Femur (tissue), 1 donor: ENCODE data around the gene CTNNBL1.

Source experiments
- DNase-seq: peaks from one replicate; pipeline ENCODE4 v3.0.0-alpha.2; 2017

CTNNBL1 gene

DNA sequence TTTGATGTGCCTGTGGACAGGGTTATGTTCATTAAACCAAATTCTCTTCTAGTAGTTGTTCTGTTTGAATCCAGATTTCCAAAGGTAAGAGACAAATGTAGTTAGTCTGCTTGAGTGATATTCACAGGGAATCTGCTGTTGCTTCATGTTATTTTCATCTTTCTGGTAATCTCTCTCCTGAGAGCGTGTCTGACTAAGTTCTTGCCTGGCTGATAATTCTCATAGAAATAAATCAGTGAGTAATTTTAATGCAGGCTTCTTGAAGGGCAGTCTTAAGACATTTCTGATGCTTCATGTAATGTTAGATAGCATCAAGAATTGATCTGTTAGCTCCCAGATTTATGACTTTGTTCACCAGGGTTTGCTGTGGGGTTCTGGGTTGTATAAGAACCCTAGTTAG, 54.2 kb downstream of the CTNNBL1 start:
- no peak for DNase-seq

- DNase-seq: no peak
Observed at GRCh38 chr20:37749218-37749617, 55.4 kb downstream of the CTNNBL1 start.

GRCh38 chr20:37749620-37750403, 56.0 kb downstream of the CTNNBL1 start:
- no peak for DNase-seq

GRCh38 chr20:37755665-37756064, 61.8 kb downstream of the CTNNBL1 start:
- no peak for DNase-seq

- DNase-seq: no peak
Observed at GRCh38 chr20:37756234-37756633, 62.4 kb downstream of the CTNNBL1 start.

- no peak for DNase-seq
Observed at GRCh38 chr20:37757550-37757949, 63.7 kb downstream of the CTNNBL1 start.

DNA sequence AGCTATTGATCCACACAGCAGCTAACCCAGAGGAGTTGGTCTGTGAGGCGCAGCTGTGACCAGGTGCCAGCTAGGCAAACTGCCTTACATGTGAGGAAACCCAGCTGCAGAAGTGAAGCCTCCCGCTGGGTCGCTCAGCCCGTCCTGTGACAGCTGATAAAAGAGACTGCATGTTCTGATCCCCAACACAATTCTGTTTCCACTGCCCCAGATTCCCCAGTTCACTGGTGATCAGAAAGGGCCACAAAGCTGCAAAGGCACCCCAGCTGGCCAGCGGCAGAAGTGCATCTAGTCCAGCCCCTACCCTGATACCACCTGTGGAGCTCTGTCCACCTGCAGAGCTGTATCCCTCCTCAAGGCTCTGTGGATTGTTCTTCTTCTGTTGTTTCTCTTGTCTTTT, 64.5 kb downstream of the CTNNBL1 start:
- DNase-seq: no peak

DNA sequence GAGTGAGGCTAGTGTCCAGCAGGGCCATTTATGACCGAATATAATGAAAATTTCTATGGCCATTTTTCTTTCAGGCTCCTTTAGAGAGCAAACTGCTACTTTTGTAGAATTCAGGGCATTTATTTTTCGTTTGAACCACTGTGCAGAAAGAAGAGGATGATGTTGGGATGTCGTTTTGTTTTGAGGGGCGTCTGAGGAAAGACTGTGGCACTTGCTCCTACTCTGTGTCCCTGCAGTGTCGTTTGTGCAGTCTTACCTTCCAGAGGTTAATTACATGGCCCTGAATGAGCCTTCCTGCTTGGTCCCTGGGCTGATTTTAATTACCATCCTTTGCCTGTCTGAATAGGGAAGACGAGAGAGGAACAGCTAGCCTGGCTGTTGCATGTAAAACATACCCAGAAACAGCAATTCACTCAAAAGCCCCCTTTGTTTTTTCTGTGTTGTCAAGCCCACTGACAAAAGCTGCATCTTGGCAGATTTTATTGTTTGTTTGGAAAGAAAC, 65.3 kb downstream of the CTNNBL1 start:
- DNase-seq: no peak

DNA sequence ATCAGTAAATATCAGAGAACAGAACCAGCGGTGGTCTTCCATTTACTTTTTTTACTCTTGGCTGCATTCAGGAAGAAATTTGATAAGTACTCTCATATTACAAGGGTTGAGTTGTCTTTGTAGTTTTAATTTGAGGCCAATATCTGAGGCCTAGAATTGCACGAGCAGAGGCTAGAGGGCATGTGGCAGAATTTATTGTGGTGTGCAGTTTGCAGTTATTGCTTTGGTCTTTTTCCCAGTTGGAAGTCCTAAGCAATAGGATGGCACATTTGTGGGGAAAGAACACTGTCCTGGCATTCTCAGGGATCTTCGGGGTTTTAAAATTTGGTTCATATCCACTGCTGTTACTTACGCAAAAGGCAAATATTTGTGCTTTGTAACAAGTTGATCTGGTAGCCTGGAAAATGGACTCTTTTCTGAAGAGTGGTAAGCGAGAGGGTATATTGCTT, 66.0 kb downstream of the CTNNBL1 start:
- DNase-seq: no peak

DNA sequence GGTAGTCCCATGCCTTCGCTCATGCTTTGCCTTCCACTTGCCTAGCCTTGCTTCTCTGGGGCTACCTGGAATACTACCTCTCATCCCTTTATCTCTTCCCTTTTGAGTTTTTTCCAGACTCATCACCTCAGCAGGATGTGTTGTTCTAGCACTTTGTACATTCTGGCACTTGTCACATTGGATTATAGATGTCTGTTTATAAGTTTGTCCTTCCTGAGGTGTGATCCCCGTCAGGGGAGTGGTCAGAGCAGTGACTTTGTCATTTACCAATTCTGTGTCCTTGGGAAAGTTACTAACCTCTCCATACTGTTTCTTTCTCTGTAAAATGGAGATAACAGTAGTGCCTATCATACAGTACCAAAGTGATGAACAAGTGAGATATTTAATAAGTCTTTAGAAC, 66.5 kb downstream of the CTNNBL1 start:
- no peak for DNase-seq

DNA sequence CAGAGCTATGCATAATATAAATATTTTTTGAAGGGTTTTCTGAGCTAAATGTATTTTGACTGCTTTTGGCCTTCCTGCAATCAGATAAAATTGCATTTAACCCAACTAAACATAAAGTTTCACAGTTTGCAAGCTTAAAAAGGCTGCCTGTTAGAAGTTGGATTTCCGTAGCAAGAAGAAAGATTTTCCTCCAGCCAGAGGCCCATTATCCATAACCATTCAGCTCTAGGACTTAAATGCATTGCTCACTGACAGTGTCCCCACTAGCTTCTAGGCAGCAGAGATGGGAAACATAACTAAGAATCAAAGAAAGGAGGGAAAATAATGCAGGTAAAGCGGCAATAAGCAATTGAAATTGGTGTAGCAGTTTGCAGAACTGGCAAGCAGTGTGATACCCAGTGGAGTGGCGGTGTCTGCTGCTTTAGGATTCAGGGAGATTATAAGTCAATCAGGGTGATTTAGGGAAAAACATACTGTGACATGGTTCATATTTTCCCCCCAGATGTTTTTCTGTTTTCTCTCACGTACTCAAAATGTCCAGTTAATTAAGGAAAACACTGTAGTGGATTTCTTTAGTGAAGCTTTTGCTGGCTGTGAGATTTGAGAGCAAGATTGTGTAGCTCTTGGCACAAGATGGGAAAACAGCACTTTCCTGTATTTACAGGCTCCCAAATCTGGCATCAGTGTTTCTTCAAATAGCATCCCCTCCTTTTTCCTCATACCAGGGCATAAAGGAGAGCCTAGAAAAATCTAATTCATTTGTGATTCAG, 69.1 kb downstream of the CTNNBL1 start:
- no peak for DNase-seq

DNA sequence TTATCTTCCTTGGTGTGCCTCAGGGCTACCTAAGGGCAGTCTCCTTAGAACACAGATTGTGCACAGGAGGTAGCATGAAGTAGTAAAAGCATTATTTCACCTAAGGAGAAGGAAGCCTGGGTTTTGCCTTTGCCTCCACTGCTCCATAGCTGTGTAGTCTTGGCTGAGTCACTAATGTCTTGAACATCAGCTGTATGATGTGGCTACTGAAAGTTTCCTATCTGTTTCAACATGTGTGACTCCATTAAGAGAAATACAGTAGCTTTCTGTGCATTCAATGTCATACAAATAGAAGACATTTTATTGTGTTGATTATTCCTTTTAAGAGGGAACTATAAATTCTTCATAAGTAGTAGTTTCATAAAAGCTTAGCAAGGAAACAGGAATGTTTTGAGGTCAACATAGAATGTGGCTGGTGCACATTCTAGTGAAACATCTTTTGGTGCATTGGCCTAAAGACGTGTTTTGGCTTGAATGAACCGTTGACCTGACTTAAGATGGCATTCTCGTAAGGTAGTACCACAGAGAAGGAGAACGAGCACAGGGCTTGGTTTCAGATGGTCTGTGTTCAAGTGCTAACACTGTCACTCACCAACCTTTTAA, 70.6 kb downstream of the CTNNBL1 start:
- no peak for DNase-seq

DNA sequence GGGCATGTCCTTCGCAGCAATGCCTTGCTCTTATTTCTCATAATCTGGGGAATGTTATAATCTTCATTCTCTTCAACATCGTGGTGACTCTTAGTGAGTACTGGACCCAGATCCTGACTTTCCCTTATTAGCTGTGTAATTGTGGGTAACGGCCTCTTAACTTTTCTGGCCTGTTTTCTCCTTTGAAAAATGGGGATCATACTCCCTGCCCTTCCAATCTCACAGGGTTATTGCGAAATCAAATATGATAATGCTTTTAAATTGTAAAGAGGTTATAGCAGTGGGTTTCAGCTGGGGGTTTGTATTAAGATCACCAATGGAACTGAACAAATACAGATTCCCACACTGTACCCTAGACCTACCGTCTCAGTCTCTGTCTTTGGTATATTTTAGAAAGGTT, 77.1 kb downstream of the CTNNBL1 start:
- no peak for DNase-seq

DNA sequence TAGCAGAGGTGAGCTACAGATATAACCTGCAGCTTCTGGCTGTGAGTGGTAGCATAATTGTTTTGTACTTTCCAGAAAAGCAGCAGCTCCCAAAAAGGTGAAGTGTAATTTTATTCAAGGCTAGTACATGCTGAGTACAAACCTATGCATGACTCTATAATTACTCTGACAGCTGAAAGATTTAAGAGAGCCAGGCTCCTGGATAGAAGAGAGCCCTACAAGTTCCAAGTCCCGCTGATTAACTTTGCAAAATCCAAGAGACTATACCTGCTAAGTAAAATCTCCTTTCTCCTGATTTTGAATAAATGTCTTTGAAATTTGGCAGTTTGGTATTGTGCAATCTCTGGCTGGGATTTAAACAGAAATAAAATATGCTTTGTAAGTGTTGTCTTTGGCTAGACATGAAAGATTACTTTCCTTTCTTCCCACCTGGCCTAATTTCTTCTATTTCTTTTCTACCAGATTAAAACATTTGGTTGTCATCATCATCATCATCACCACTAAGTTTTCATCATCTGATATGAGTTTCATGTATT, 79.5 kb downstream of the CTNNBL1 start:
- no peak for DNase-seq

- DNase-seq: no peak
Observed at GRCh38 chr20:37774156-37774555, 80.3 kb downstream of the CTNNBL1 start.

GRCh38 chr20:37775200-37775599, 81.4 kb downstream of the CTNNBL1 start:
- no peak for DNase-seq

- DNase-seq: no peak
Observed at GRCh38 chr20:37776049-37776448, 82.2 kb downstream of the CTNNBL1 start.

GRCh38 chr20:37776526-37776925, 82.7 kb downstream of the CTNNBL1 start:
- no peak for DNase-seq

GRCh38 chr20:37777012-37777950, 83.5 kb downstream of the CTNNBL1 start:
- DNase-seq: no peak

GRCh38 chr20:37777988-37778659, 84.3 kb downstream of the CTNNBL1 start:
- DNase-seq: no peak

- DNase-seq: no peak
Observed at GRCh38 chr20:37781626-37782025, 87.8 kb downstream of the CTNNBL1 start.

GRCh38 chr20:37786043-37786442, 92.2 kb downstream of the CTNNBL1 start:
- no peak for DNase-seq
